Measurements from ENCODE around the gene GNG7.
"Not testable (repeated sequence)": the region's sequence is repeated elsewhere in the genome, so short reads cannot be mapped to it uniquely, and the experiment has no call there.

The GNG7 gene

GRCh38 chr19:2711172-2711874 is 8.8 kb upstream of the GNG7 start:
- no peak for DNase-seq

DNA sequence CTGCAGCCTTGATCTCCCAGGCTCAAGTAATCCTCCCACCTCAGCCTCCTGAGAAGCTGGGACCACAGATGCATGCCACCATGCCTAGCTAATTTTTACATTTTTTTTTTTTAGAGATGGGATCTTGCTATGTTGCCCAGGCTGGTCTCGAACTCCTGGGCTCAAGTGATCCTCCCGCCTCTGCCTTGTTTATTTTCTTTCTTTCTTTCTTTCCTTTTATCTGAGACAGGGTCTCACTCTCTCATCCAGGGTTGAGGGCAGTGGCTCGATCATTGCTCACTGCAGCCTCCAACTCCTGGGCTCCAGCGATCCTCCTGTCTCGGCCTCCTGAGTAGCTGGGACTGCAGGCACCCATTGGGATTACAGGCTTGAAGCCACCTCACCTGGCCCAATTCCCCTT is 3.8 kb upstream of the GNG7 start:
- no peak for DNase-seq

DNA sequence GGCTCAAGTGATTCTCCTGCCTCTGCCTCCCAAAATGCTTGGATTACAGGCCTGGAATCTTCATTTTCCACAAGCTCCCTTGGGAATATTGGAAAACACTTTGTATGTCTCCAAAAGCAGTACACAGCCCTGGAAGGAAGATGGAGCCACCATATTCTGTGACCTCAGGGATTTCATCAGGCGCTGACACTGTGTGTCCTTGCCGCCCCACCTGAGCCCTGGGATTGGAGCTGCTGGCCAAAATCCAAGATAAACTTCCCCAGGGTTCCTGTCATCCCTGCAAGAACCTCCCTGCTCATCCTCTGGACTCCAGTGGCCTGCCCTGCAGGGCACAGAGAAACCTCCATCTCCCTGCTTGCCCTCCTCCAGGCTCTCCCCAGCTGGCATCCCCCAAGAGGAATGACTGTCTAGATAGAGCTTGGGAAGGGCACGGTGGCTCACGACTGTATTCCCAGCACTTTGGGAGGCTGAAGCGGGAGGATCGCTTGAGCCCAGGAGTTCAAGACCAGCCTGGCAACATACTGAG is 1.3 kb upstream of the GNG7 start:
- DNase-seq = no peak

DNA sequence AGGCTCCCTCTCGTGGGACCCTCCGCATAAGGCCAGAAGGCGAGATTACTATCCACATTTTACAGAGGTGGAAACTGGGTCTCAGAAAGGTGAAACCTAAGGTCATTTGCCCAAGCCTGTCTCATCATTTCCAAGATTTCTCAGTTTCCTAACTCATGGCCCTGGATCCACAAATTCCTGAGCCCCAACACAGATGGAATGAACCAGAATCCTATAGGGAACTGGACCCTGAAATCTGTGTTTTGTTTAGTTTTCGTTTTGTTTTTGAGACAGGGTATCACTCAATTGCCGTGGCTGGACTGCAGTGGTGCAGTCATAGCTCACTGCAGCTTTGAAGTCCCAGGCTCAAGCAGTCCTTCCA is 563 bp upstream of the GNG7 start:
- DNase-seq = no peak

DNA sequence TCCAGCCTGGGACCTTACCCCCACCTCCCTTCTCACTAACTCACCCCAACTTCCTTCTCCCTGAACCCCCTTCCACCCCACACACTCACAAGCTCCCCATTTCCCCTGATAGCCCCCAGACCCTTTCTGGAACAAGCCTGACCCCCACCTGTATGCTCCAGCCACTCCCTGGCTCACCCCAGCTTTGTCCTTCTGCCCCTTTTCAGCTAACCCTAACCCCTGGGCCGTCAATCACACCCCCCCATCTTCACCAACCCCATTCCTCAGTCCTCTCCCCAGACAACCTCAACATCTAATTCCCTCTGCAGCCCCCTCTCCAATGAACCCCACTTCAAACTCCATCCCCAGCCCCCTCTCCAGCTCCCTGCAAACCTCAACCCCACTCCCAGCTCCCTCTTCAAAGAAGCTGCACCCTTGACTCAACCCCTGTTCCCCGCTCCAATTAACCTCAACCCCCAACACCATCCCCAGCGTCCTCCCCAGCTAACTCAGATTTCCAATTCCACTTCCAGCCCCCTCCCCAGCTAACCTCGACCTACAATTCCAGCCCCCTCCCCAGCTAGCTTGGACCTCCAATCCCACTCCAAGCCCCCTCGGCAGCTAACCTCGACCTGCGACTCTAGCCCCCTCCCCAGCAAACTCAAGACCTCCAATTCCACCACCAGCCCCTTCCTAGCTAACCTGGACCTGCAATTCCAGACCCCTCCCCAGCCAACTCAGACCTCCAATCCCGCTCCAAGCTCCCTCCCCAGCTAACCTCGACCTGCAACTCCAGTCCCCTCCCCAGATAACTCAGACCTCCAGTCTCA is 929 bp downstream of the GNG7 start:
- DNase-seq = no peak

GRCh38 chr19:2700660-2701360 is 1.7 kb downstream of the GNG7 start:
- no peak for DNase-seq

- no peak for DNase-seq
Observed at GRCh38 chr19:2699413-2700140, 2.9 kb downstream of the GNG7 start.

- DNase-seq = no peak
Observed at GRCh38 chr19:2694196-2694595, 8.3 kb downstream of the GNG7 start.

- no peak for DNase-seq
Observed at GRCh38 chr19:2693492-2694160, 8.9 kb downstream of the GNG7 start.

DNA sequence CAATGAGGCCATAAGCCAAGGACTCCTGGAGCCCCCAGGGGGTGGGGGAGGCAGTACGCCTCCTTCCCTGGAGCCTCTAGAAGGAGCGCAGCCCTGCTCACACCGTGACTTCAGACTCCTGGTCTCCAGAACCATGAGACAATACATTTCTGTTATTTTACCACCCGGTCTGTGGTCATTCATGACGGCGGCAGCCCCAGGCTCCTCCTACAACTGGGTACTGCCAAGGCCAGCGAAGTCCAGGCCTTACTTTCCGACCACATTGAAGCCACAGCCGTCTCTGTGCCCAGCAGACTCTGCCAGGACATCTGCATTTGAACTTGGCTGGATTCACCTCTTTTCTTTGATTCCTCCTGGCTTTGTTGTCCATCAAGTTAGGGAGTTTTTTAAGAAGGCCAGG is 10.5 kb downstream of the GNG7 start:
- no peak for DNase-seq

- DNase-seq = no peak
Observed at GRCh38 chr19:2690856-2691255, 11.6 kb downstream of the GNG7 start.

DNA sequence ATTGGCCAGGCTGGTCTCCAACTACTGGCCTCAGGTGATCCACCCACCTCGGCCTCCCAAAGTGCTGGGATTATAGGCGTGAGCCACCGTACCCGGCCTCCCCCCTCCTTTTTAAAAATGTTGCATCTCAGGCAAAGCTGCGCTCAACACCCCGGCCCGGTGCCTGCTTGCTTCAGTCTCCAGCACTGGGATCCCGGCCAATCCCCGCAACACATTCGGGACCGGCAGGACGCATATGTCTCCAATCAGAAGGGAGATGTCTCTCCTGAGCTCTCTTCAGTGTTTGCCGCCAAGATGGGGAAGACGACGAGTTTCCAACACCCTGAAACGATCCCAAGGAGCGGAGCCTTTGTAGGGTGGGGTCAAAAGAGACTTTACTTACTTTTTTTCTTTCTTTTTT is 16.1 kb downstream of the GNG7 start:
- DNase-seq = no peak

DNA sequence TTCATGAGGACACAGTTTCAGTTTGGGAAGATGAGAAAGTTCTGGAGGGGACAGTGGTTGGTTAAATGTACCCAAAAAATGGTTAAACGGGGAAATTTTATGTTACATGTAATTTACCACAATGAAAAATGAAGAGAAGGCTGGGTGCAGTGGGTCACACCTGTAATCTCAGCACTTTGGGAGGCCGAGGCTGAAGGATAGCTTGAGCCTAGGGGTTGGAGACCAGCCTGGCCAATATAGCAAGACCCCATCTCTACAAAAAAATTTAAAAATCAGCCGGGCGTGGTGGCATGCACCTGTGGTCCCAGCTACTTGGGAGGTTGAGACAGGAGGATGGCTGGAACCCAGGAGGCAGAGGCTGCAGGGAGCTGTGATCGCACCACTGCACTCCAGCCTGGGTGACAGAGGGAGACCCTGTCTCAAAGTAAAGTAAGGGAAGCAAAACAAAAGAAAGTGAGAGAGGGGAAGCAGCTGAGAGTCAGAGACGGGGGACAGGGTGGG is 17.2 kb downstream of the GNG7 start:
- DNase-seq = no peak

- DNase-seq = no peak
Observed at GRCh38 chr19:2683430-2684003, 19.0 kb downstream of the GNG7 start.

GRCh38 chr19:2680808-2681207 is 21.7 kb downstream of the GNG7 start:
- no peak for DNase-seq

DNA sequence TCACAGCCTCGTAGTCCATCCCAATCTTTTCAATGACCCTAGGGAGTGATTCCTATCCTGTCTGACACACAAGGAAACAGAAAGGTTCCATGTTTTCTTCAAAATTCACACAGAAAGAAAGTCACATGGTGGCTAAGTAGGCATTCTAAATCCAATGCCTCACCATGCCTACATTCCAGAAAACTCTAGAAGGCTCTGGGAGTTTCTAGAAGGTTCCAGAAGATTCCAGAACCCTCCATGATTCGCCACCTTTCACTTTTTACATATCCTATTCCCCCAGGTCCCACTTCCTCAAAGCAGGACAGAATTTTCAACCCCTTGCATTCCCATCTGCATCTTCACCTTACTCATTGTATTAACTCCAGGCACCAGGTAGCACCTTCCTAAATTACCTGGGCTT is 23.1 kb downstream of the GNG7 start:
- no peak for DNase-seq

DNA sequence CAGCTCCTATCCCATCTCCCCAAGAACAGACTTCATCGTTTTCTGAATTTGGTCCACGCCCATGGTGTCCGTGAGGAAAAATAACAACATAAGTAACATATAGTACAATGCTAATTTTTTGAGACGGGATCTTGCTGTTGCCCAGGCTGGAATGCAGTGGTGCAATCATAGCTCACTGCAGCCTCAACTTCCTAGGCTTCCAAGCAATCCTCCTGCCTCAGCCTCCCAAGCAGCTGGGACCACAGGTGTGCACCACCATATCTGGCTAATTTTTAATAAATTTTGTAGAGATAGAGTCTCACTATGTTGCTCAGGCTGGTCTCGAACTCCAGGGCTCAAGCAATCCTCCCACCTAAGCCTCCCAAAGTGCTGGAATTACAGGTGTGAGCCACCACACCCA is 23.5 kb downstream of the GNG7 start:
- DNase-seq = not testable (repeated sequence)

DNA sequence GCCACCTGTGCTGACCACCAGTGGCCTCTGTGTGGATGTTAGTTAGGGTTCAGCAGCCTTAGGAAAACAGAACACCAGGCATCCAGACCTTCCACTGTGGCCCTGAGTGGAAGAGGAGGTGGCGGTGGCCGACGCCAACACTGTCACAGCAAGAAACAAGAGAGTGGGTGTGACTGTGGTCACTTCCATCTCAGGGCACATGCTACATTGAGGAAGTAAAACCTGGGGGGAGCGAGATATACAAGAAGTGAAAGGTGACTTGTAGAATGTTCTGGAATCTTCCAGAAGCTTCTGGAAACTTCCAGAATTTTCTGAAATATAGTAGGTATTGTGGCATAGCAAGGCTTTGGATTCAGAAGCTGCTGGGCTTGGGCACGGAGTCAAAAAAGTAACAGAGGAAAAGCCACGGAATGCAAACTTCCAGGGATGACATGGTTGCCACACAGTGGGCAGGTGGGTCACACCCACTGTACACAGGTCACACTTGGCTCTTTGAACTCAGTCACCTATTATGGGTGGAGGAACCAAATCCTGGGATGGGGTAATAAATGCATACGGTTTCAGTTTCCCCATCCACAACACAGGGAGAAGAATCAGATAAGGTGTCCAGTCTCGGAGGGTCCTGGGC is 24.3 kb downstream of the GNG7 start:
- DNase-seq = no peak

DNA sequence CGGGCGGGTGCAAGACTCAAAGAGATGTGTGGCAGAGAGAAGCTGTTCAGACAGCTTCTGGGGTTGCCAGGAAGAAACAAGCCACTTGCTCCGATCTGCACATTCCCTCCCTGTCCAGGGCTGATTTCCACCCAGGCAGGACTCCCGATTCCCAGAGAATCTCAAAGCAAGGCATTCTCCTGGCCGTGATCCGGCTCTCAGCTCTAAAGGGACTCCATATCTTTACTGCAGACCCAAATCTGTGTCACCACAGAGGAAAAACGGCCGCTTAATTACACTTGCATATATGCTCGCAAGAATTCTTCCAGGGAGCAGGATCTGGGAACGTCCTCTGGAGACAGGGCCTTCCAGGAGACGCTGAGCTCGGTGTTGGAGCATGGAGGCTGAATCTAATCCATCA is 25.7 kb downstream of the GNG7 start:
- DNase-seq = no peak

DNA sequence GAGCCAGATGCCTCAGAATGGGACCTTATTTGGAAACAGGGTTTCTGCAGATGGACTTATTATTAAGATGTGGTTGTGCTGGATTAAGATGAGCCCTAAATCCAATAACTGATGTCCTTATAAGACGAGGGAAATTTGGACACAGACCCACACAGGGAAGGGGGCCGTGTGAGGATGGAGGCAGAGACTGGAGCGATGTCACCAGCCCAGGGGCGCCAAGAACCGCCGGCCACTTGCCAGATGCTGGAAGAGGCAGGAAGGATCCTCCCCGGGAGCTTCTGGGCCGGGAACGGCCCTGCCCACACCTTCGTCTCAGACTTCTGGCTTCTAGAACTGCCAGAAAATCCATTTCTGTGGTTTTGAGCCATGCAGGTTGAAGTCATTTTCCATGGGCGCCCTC is 26.6 kb downstream of the GNG7 start:
- no peak for DNase-seq

GRCh38 chr19:2670217-2670616 is 32.3 kb downstream of the GNG7 start:
- DNase-seq = no peak
